Endothelial cell of umbilical vein (primary cell): ENCODE results near the gene BCL7C. TPM values are rescaled to one million over a fixed set of nuclear protein-coding genes. Genes with fewer than 3 reads are reported as not detected.
"Not testable (repeated sequence)": the region's sequence is repeated elsewhere in the genome, so short reads cannot be mapped to it uniquely, and the experiment has no call there.

ENCODE experiments used
- BruUV-seq: library from RNA; stranded (reverse); fragments of 400-500 nt; replicated peaks from 2 replicates; lab custom pipeline; 2021; lab: Mats Ljungman, UMichigan
- CTCF ChIA-PET: fragments of 300-600, 350-600 bp; sonication (Branson Sonifier 250); formaldehyde crosslinking; loops from one replicate; lab custom pipeline; 2021; ENCODE audit warnings: antibody characterized with exemption, inconsistent platforms; lab: Charles Lee
- POLR2A ChIA-PET: fragments of 300-600, 350-600 bp; sonication (Branson Sonifier 250); formaldehyde crosslinking; loops from one replicate; lab custom pipeline; 2021; ENCODE audit warnings: antibody characterized with exemption, inconsistent platforms; lab: Charles Lee
- DNase-seq: peaks from one replicate; pipeline ENCODE4 v3.0.0-alpha.2; 2011; ENCODE audit warnings: low read depth, low spot score
- FAIRE-seq: peaks from 2 replicates; lab custom pipeline; 2011; peaks lifted over from hg19 to GRCh38; lab: Jason Lieb, UNC
- H2AFZ ChIP-seq: 2 replicates; pipeline ENCODE4 v1.6.0; 2012; ENCODE audit warnings: low read depth, low read length, control low read depth, inconsistent platforms
- H3K27ac ChIP-seq: 2 replicates; pipeline ENCODE4 v1.5.1; 2011; ENCODE audit warnings: low read depth, mild to moderate bottlenecking, control low read depth, low read length, moderate library complexity; ENCODE audit not compliant: insufficient read depth
- H3K27me3 ChIP-seq, 2 experiments: 2 replicates each; pipeline versions ENCODE4 v1.6.0 to v1.6.1; 2011; ENCODE audit warnings: low read length in 2 of 2, mixed read lengths in 1 of 2; ENCODE audit not compliant: control insufficient read depth in 2 of 2, insufficient read depth in 2 of 2
- H3K36me3 ChIP-seq, 2 experiments: 2 replicates in 1 of 2; 3 replicates in 1 of 2; pipeline ENCODE4 v1.5.1; 2011; ENCODE audit warnings: low read length in 2 of 2, mild to moderate bottlenecking in 1 of 2, moderate library complexity in 1 of 2; ENCODE audit not compliant: control insufficient read depth in 2 of 2, insufficient read depth in 2 of 2; ENCODE audit errors: extremely low read depth in 1 of 2
- H3K4me1 ChIP-seq: 3 replicates; pipeline ENCODE4 v1.5.1; 2011; ENCODE audit warnings: mild to moderate bottlenecking, low read length; ENCODE audit not compliant: control insufficient read depth, insufficient read depth; ENCODE audit errors: extremely low read depth
- H3K4me2 ChIP-seq: 2 replicates; pipeline ENCODE4 v1.6.1; 2011; ENCODE audit warnings: low read length, control low read depth, mixed read lengths; ENCODE audit not compliant: insufficient read depth
- H3K4me3 ChIP-seq, 3 experiments: fragments of 200-600 bp in 1 of 3; sonication (generic), shearing (Covaris generic) in 1 of 3; replicated peaks in 1 of 3; 2 replicates each; pipeline ENCODE4 v1.5.1; 2011 to 2016; ENCODE audit warnings: control low read depth in 3 of 3, low read length in 3 of 3, mild to moderate bottlenecking in 2 of 3, inconsistent platforms in 1 of 3, low read depth in 1 of 3, moderate library complexity in 1 of 3; ENCODE audit not compliant: insufficient read depth in 1 of 3
- H3K79me2 ChIP-seq: 2 replicates; pipeline ENCODE4 v1.6.0; 2012; ENCODE audit warnings: low read length, inconsistent platforms; ENCODE audit not compliant: control insufficient read depth, insufficient read depth
- H3K9ac ChIP-seq: replicated peaks from 2 replicates; pipeline ENCODE3; 2011; ENCODE audit warnings: low read length, control low read depth; ENCODE audit not compliant: insufficient read depth; ENCODE audit errors: extremely low read depth
- H3K9me1 ChIP-seq: replicated peaks from 3 replicates; pipeline ENCODE4 v1.6.0; 2011; ENCODE audit warnings: mild to moderate bottlenecking, low read length; ENCODE audit not compliant: control insufficient read depth, insufficient read depth; ENCODE audit errors: extremely low read depth
- H3K9me3 ChIP-seq: replicated peaks from 2 replicates; pipeline ENCODE4 v1.5.1; 2012; ENCODE audit warnings: low read length, inconsistent platforms; ENCODE audit not compliant: control insufficient read depth, insufficient read depth
- H4K20me1 ChIP-seq: replicated peaks from 2 replicates; pipeline ENCODE3; 2011; ENCODE audit warnings: mild to moderate bottlenecking, low read length; ENCODE audit not compliant: control insufficient read depth, insufficient read depth; ENCODE audit errors: extremely low read depth
- CTCF ChIP-seq, 2 donors: IDR thresholded peaks; 1 replicate in 1 of 2; 2 replicates in 1 of 2; pipeline ENCODE4 v1.5.1; 2011; ENCODE audit warnings: low read length in 2 of 2, mild to moderate bottlenecking in 2 of 2, moderate library complexity in 2 of 2, control low read depth in 1 of 2, inconsistent platforms in 1 of 2, low read depth in 1 of 2; ENCODE audit not compliant: insufficient read depth in 1 of 2; ENCODE audit errors: extremely low read depth in 1 of 2
- EZH2 ChIP-seq: IDR thresholded peaks from 2 replicates; pipeline ENCODE4 v1.6.1; 2012; ENCODE audit warnings: borderline replicate concordance, low read depth, mild to moderate bottlenecking, moderate library complexity, low read length, inconsistent platforms; ENCODE audit not compliant: severe bottlenecking
- FOS ChIP-seq: IDR thresholded peaks from 2 replicates; pipeline ENCODE4 v1.6.1; 2011; ENCODE audit warnings: mild to moderate bottlenecking, low read length, moderate library complexity, borderline replicate concordance; ENCODE audit not compliant: insufficient read depth
- GATA2 ChIP-seq: IDR thresholded peaks from 2 replicates; pipeline ENCODE4 v1.7.0; 2011; ENCODE audit warnings: low read depth, mild to moderate bottlenecking, moderate library complexity, mixed read lengths, low read length; ENCODE audit not compliant: insufficient read length, insufficient read depth
- JUN ChIP-seq: IDR thresholded peaks from 2 replicates; pipeline ENCODE4 v1.6.1; 2011; ENCODE audit warnings: borderline replicate concordance, low read depth; ENCODE audit not compliant: insufficient read length, insufficient read depth
- MAX ChIP-seq: IDR thresholded peaks from 2 replicates; pipeline ENCODE4 v1.6.1; 2011; ENCODE audit not compliant: insufficient read depth, insufficient read length
- MYC ChIP-seq: IDR thresholded peaks from one replicate; pipeline ENCODE4 v1.6.1; 2011; ENCODE audit warnings: mild to moderate bottlenecking, low read depth, low read length
- POLR2A ChIP-seq: IDR thresholded peaks from 2 replicates; pipeline ENCODE4 v1.6.1; 2012; ENCODE audit warnings: low read depth, mild to moderate bottlenecking, control low read depth, low read length
- POLR2AphosphoS5 ChIP-seq: IDR thresholded peaks from 2 replicates; pipeline ENCODE4 v1.6.1; 2012; ENCODE audit warnings: low read depth, mild to moderate bottlenecking, control low read depth, low read length, moderate library complexity; ENCODE audit not compliant: insufficient read depth
- dilution Hi-C: fragments of 300-500 bp; cut with MboI; formaldehyde crosslinking; loops from one replicate; pipeline ENCODE4 v1.15.0; 2019; ENCODE audit warnings: low sequenced_read_pairs; ENCODE audit not compliant: extremely low pct_ligation_motif_present
- intact Hi-C: fragments of 100-400 bp; cut with micrococcal nuclease; formaldehyde crosslinking; loops from one replicate; pipeline ENCODE4 v1.10.0; 2022
- polyA plus RNA-seq, 4 experiments: library from polyadenylated mRNA; depleted of rRNA in 3 of 4; stranded (reverse) in 3 of 4; unstranded in 1 of 4; fragments of >200 nt; gene quantifications; 2 replicates each; pipeline versions ENCODE4 v1.2.1 to v1.2.3, GENCODE V29; 2011 to 2012; ENCODE audit warnings: missing spikeins in 1 of 4
- total RNA-seq: library from RNA; stranded (reverse); gene quantifications from 2 replicates; pipeline ENCODE4 v1.2.3, GENCODE V29; 2021

The BCL7C gene
- total and polyA plus RNA-seq, 2 donors (not counting 3 experiments of a cell fraction or from before 2014, with no cell fraction given) = 30.2 to 38.3 TPM

- Histone ChIP-seq H3K4me1 (peaks cover 13% of the 10 kb centered on the region), H4K20me1 (no peaks in the 10 kb centered on the region), H3K27ac (no peak overlapping the region), H2AFZ (no peak overlapping the region), H3K79me2 (peaks cover 9% of the 10 kb centered on the region), H3K4me3 (peak overlapping the region; percentile 39 to 72 (median 63)), H3K4me2 (peak overlapping the region; percentile 78), H3K9ac (peak overlapping the region; percentile 85), H3K9me3 (no peaks in the 10 kb centered on the region), H3K36me3 (peaks cover 2 to 3% of the 10 kb centered on the region in 2 experiments), H3K9me1 (no peaks in the 10 kb centered on the region), H3K27me3 (no peaks in the 10 kb centered on the region)
- ChIA-PET CTCF (interaction anchor here (1.2 to 1.7 kb wide), 2 partner anchors 9 to 48 kb away, joined by 5 to 6 read pairs; no protein-coding TSS in a partner anchor), POLR2A (interaction anchor here (0.6 kb wide), 1 partner anchor 31 kb away, joined by 5 read pairs; the partner anchor contains the start of gene FBXL19)
- no TSS peak for BruUV-seq
- no peak for TF ChIP-seq MAX
- TF ChIP-seq GATA2 = no peak
- TF ChIP-seq FOS = no peak
- no peak for TF ChIP-seq EZH2
- TF ChIP-seq CTCF (IDR thresholded peaks at IDR 0.05; ENCODE audit: extremely low read depth in 1 of 2, insufficient read depth in 1 of 2, low read depth in 1 of 2, low read length in 2 of 2) = no peak
- TF ChIP-seq MYC = no peak
- TF ChIP-seq POLR2AphosphoS5 = no peak
- TF ChIP-seq JUN = no peak
- TF ChIP-seq POLR2A = no peak
- FAIRE-seq (no peak), DNase-seq (no peak)
- intact Hi-C loops = no loop called here
- dilution Hi-C loops = no loop called here
Observed at GRCh38 chr16:30892670-30893416, 1.0 kb downstream of the BCL7C start.

GRCh38 chr16:30891043-30891823 lies 2.6 kb downstream of the BCL7C start:
- H3K4me1 ChIP-seq, H3K9me1 ChIP-seq, H3K4me2 ChIP-seq, DNase-seq, H2AFZ ChIP-seq, H4K20me1 ChIP-seq, H3K27ac ChIP-seq, dilution Hi-C loops, BruUV-seq, H3K79me2 ChIP-seq, H3K9ac ChIP-seq, intact Hi-C loops, POLR2A ChIA-PET, FAIRE-seq, H3K27me3 ChIP-seq, H3K9me3 ChIP-seq, H3K4me3 ChIP-seq: not testable (repeated sequence)
- H3K36me3 ChIP-seq = peaks cover 2 to 10% of the 10 kb centered on the region in 2 experiments
- CTCF ChIA-PET = interaction anchor here (1.0 to 1.7 kb wide), 3 partner anchors 11 to 47 kb away, joined by 3 to 12 read pairs (median 9); no protein-coding TSS in a partner anchor
